GM19035 (cell line): ENCODE data around the gene CDH23.

ENCODE experiments used
- ATAC-seq: cut with Tn5 transposase; IDR thresholded peaks from one replicate; pipeline ENCODE4 v1.9.1; 2021; ENCODE audit not compliant: unreplicated experiment

Gene CDH23

GRCh38 chr10:71419002-71419540 is 22.4 kb downstream of the CDH23 start:
- ATAC-seq = no peak

- no peak for ATAC-seq
Observed at GRCh38 chr10:71419750-71420149, 23.0 kb downstream of the CDH23 start.

- ATAC-seq = no peak
Observed at GRCh38 chr10:71421075-71421434, 24.3 kb downstream of the CDH23 start.

GRCh38 chr10:71423250-71423649 is 26.5 kb downstream of the CDH23 start:
- ATAC-seq = no peak

GRCh38 chr10:71423901-71424300 is 27.2 kb downstream of the CDH23 start:
- no peak for ATAC-seq

- no peak for ATAC-seq
Observed at GRCh38 chr10:71424496-71425194, 27.9 kb downstream of the CDH23 start.

- ATAC-seq = no peak
Observed at GRCh38 chr10:71426058-71426605, 29.4 kb downstream of the CDH23 start.

GRCh38 chr10:71427246-71427645 is 30.5 kb downstream of the CDH23 start:
- ATAC-seq = no peak

- no peak for ATAC-seq
Observed at GRCh38 chr10:71429304-71429703, 32.6 kb downstream of the CDH23 start.

- ATAC-seq = no peak
Observed at GRCh38 chr10:71429929-71430328, 33.2 kb downstream of the CDH23 start.

GRCh38 chr10:71431239-71432100 is 34.8 kb downstream of the CDH23 start:
- no peak for ATAC-seq

GRCh38 chr10:71432101-71432905 is 35.6 kb downstream of the CDH23 start:
- ATAC-seq = no peak

GRCh38 chr10:71432956-71433767 is 36.4 kb downstream of the CDH23 start:
- ATAC-seq = no peak

- ATAC-seq = no peak
Observed at GRCh38 chr10:71433768-71434744, 37.3 kb downstream of the CDH23 start.

- no peak for ATAC-seq
Observed at GRCh38 chr10:71434760-71435394, 38.2 kb downstream of the CDH23 start.

GRCh38 chr10:71435571-71436267 is 39.0 kb downstream of the CDH23 start:
- ATAC-seq = no peak

- no peak for ATAC-seq
Observed at GRCh38 chr10:71436268-71437125, 39.8 kb downstream of the CDH23 start.
